K562 (cell line): ENCODE results near the gene OR2S2. TPM values are rescaled to one million over a fixed set of nuclear protein-coding genes. Genes with fewer than 3 reads are reported as not detected.
A peak's percentile ranks its signal among the peaks of the same experiment; 100 is the strongest.

ENCODE experiments used
- CAMTA2 ChIP-seq: fragments of 250-450 bp; sonication (Bioruptor Pico); conservative IDR thresholded peaks from 2 replicates; pipeline ENCODE4 v1.5.1; 2022
- DMBX1 ChIP-seq: fragments of 250-450 bp; sonication (Bioruptor Pico); IDR thresholded peaks from 2 replicates; pipeline ENCODE4 v1.8.0; 2022; ENCODE audit warnings: inconsistent platforms, mild to moderate bottlenecking, moderate library complexity, borderline replicate concordance
- FOXJ3 ChIP-seq: sonication (generic); formaldehyde crosslinking; IDR thresholded peaks from 2 replicates; pipeline ENCODE4 v1.4.0; 2020; ENCODE audit warnings: mild to moderate bottlenecking, missing genetic modification reagents
- HNRNPUL1 ChIP-seq: fragments of 200-400 bp; formaldehyde crosslinking; IDR thresholded peaks from 2 replicates; pipeline ENCODE4 v1.6.1; 2017; ENCODE audit warnings: low read length
- POLR2AphosphoS2 ChIP-seq: IDR thresholded peaks from 2 replicates; pipeline ENCODE4 v1.6.1; 2012; ENCODE audit warnings: low read length, improper control_type of control experiment
- RBM25 ChIP-seq: fragments of 200-400 bp; formaldehyde crosslinking; IDR thresholded peaks from 2 replicates; pipeline ENCODE4 v1.6.1; 2018; ENCODE audit warnings: low read length, low read depth, moderate library complexity; ENCODE audit not compliant: severe bottlenecking
- RNF2 ChIP-seq: sonication (generic); IDR thresholded peaks from 2 replicates; pipeline ENCODE4 v1.6.1; 2016
- SRSF7 ChIP-seq: fragments of 200-400 bp; formaldehyde crosslinking; optimal IDR thresholded peaks from 2 replicates; pipeline ENCODE3; 2017; ENCODE audit warnings: mild to moderate bottlenecking, low read depth, low read length
- TAF7 ChIP-seq: fragments of 450-650 bp; IDR thresholded peaks from 2 replicates; pipeline ENCODE4 v1.6.1; 2016; ENCODE audit warnings: missing genetic modification characterization, missing compliant biosample characterization
- XRCC3 ChIP-seq: fragments of 450-650 bp; IDR thresholded peaks from 2 replicates; pipeline ENCODE4 v1.6.1; 2017; ENCODE audit warnings: mild to moderate bottlenecking, moderate library complexity
- ZBED1 ChIP-seq: IDR thresholded peaks from 2 replicates; pipeline ENCODE4 v1.6.1; 2014
- ZNF668 ChIP-seq: fragments of 250-450 bp; sonication (Bioruptor Pico); IDR thresholded peaks from 2 replicates; pipeline ENCODE4 v1.8.0; 2022; ENCODE audit warnings: mild to moderate bottlenecking, inconsistent platforms
- polyA plus RNA-seq, 8 experiments: library from polyadenylated mRNA; depleted of rRNA in 4 of 8; stranded (reverse) in 5 of 8; unstranded in 3 of 8; fragments of >200 nt; fragmentation: Nextera tagmentation in 2 of 8; fragmentation: Illumina TruSeq in 1 of 8; extraction: Ambion mirVana in 2 of 8; extraction: Trizol in 1 of 8; gene quantifications; 2 replicates each; pipeline versions ENCODE4 v1.2.1 to v1.2.3, GENCODE V29; 2011 to 2014; ENCODE audit warnings: inconsistent platforms in 1 of 8, missing spikeins in 1 of 8
- total RNA-seq, 7 experiments: library from RNA; depleted of rRNA in 6 of 7; stranded (reverse); fragments of >200 nt in 6 of 7; fragmentation: Illumina TruSeq in 2 of 7; extraction: Trizol in 2 of 7; gene quantifications; 2 replicates each; pipeline versions ENCODE4 v1.2.1 to v1.2.3, GENCODE V29; 2011 to 2021; ENCODE audit warnings: low replicate concordance in 1 of 7
- TF ChIP-seq, protein P1 (sequence below): fragments of 200-800 bp; sonication (Bioruptor generic); IDR thresholded peaks from 2 replicates; pipeline ENCODE4 v1.6.1; 2017; ENCODE audit warnings: missing genetic modification characterization, missing compliant biosample characterization
- TF ChIP-seq, protein P2 (sequence below): fragments of 250-450 bp; sonication (Bioruptor Pico); IDR thresholded peaks from 2 replicates; pipeline ENCODE4 v1.4.0; 2020
- TF ChIP-seq, protein P3 (sequence below): fragments of 450-650 bp; IDR thresholded peaks from 2 replicates; pipeline ENCODE4 v1.7.1; 2018; ENCODE audit warnings: mild to moderate bottlenecking, low read depth; ENCODE audit not compliant: partially characterized antibody
- TF ChIP-seq, protein P4 (sequence below): IDR thresholded peaks from 2 replicates; pipeline ENCODE4 v1.6.1; 2012; ENCODE audit warnings: low read depth, low read length, improper control_type of control experiment, borderline replicate concordance
- TF ChIP-seq, protein P5 (sequence below): sonication (generic); IDR thresholded peaks from 2 replicates; pipeline ENCODE4 v1.6.1; 2016

The OR2S2 gene
- total and polyA plus RNA-seq, 9 of the 15 experiments (the other 6 are each of a cell fraction or from before 2014, with no cell fraction given), result not detected

DNA sequence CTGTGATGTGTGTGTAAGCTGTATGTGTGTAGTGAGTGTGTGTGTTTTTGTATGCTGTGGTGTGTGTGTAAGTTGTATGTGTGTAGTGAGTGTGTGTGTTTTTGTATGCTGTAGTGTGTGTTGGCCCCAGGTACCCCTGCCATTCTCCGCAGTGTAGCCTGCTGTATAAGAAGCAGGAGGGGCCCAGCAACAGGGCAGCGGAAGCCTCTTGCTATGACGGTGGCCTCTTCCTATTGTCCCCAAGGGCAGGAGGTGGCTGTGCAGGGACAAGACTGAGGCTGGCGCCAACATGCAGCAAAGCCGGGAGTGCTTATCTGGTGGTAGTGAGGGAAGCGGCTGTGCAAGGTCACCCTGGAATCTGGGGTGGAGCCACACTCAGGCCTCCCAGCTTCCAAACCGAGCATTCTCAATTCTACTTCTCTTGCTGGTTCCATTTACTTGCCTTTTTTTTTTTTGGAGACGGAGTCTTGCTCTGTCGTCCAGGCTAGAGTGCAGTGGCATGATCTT is 43.6 kb downstream of the OR2S2 start (continued):
- TF ChIP-seq, protein P1, sequence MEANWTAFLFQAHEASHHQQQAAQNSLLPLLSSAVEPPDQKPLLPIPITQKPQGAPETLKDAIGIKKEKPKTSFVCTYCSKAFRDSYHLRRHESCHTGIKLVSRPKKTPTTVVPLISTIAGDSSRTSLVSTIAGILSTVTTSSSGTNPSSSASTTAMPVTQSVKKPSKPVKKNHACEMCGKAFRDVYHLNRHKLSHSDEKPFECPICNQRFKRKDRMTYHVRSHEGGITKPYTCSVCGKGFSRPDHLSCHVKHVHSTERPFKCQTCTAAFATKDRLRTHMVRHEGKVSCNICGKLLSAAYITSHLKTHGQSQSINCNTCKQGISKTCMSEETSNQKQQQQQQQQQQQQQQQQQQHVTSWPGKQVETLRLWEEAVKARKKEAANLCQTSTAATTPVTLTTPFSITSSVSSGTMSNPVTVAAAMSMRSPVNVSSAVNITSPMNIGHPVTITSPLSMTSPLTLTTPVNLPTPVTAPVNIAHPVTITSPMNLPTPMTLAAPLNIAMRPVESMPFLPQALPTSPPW, result peak; percentile 49; the same call in 1 of the 2 replicates
- no peak for TF ChIP-seq RBM25
- TF ChIP-seq, protein P2, sequence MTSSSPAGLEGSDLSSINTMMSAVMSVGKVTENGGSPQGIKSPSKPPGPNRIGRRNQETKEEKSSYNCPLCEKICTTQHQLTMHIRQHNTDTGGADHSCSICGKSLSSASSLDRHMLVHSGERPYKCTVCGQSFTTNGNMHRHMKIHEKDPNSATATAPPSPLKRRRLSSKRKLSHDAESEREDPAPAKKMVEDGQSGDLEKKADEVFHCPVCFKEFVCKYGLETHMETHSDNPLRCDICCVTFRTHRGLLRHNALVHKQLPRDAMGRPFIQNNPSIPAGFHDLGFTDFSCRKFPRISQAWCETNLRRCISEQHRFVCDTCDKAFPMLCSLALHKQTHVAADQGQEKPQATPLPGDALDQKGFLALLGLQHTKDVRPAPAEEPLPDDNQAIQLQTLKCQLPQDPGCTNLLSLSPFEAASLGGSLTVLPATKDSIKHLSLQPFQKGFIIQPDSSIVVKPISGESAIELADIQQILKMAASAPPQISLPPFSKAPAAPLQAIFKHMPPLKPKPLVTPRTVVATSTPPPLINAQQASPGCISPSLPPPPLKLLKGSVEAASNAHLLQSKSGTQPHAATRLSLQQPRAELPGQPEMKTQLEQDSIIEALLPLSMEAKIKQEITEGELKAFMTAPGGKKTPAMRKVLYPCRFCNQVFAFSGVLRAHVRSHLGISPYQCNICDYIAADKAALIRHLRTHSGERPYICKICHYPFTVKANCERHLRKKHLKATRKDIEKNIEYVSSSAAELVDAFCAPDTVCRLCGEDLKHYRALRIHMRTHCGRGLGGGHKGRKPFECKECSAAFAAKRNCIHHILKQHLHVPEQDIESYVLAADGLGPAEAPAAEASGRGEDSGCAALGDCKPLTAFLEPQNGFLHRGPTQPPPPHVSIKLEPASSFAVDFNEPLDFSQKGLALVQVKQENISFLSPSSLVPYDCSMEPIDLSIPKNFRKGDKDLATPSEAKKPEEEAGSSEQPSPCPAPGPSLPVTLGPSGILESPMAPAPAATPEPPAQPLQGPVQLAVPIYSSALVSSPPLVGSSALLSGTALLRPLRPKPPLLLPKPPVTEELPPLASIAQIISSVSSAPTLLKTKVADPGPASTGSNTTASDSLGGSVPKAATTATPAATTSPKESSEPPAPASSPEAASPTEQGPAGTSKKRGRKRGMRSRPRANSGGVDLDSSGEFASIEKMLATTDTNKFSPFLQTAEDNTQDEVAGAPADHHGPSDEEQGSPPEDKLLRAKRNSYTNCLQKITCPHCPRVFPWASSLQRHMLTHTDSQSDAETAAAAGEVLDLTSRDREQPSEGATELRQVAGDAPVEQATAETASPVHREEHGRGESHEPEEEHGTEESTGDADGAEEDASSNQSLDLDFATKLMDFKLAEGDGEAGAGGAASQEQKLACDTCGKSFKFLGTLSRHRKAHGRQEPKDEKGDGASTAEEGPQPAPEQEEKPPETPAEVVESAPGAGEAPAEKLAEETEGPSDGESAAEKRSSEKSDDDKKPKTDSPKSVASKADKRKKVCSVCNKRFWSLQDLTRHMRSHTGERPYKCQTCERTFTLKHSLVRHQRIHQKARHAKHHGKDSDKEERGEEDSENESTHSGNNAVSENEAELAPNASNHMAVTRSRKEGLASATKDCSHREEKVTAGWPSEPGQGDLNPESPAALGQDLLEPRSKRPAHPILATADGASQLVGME (CRISPR knock-in tag), result no peak
- TF ChIP-seq, protein P3, sequence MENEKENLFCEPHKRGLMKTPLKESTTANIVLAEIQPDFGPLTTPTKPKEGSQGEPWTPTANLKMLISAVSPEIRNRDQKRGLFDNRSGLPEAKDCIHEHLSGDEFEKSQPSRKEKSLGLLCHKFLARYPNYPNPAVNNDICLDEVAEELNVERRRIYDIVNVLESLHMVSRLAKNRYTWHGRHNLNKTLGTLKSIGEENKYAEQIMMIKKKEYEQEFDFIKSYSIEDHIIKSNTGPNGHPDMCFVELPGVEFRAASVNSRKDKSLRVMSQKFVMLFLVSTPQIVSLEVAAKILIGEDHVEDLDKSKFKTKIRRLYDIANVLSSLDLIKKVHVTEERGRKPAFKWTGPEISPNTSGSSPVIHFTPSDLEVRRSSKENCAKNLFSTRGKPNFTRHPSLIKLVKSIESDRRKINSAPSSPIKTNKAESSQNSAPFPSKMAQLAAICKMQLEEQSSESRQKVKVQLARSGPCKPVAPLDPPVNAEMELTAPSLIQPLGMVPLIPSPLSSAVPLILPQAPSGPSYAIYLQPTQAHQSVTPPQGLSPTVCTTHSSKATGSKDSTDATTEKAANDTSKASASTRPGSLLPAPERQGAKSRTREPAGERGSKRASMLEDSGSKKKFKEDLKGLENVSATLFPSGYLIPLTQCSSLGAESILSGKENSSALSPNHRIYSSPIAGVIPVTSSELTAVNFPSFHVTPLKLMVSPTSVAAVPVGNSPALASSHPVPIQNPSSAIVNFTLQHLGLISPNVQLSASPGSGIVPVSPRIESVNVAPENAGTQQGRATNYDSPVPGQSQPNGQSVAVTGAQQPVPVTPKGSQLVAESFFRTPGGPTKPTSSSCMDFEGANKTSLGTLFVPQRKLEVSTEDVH, result no peak
- no peak for TF ChIP-seq HNRNPUL1
- TF ChIP-seq DMBX1 (CRISPR knock-in tag), result peak; percentile 51; the same call in 1 of the 2 replicates
- no peak for TF ChIP-seq SRSF7
- peak; percentile 71; the same call in 1 of the 2 replicates for TF ChIP-seq RNF2
- no peak for TF ChIP-seq ZBED1
- TF ChIP-seq, protein P4, sequence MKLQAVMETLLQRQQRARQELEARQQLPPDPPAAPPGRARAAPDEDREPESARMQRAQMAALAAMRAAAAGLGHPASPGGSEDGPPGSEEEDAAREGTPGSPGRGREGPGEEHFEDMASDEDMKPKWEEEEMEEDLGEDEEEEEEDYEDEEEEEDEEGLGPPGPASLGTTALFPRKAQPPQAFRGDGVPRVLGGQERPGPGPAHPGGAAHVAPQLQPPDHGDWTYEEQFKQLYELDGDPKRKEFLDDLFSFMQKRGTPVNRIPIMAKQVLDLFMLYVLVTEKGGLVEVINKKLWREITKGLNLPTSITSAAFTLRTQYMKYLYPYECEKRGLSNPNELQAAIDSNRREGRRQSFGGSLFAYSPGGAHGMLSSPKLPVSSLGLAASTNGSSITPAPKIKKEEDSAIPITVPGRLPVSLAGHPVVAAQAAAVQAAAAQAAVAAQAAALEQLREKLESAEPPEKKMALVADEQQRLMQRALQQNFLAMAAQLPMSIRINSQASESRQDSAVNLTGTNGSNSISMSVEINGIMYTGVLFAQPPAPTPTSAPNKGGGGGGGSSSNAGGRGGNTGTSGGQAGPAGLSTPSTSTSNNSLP, result no peak
- TF ChIP-seq CAMTA2 (CRISPR knock-in tag), result no peak
- no peak for TF ChIP-seq TAF7 (tag)
- TF ChIP-seq FOXJ3 (CRISPR knock-in tag), result no peak
- TF ChIP-seq XRCC3, result no peak
- TF ChIP-seq POLR2AphosphoS2, result no peak
- no peak for TF ChIP-seq ZNF668 (CRISPR knock-in tag)
- TF ChIP-seq, protein P5, sequence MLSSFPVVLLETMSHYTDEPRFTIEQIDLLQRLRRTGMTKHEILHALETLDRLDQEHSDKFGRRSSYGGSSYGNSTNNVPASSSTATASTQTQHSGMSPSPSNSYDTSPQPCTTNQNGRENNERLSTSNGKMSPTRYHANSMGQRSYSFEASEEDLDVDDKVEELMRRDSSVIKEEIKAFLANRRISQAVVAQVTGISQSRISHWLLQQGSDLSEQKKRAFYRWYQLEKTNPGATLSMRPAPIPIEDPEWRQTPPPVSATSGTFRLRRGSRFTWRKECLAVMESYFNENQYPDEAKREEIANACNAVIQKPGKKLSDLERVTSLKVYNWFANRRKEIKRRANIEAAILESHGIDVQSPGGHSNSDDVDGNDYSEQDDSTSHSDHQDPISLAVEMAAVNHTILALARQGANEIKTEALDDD, result 0 out of 2 replicates have a peak, but pooled peaks have one; percentile 25
